SK-N-SH (cell line): Measurements from ENCODE around the gene ZIC1.

Experiments used
- CTCF ChIP-seq: fragments of 200-600 bp; sonication (generic); IDR thresholded peaks from 2 replicates; pipeline ENCODE4 v1.6.1; 2017; ENCODE audit warnings: antibody characterized with exemption, mild to moderate bottlenecking, moderate library complexity
- ELF1 ChIP-seq: IDR thresholded peaks from 2 replicates; pipeline ENCODE4 v1.4.0; 2012
- EP300 ChIP-seq, 2 experiments: IDR thresholded peaks; 2 replicates each; pipeline versions ENCODE4 v1.4.0 to v1.6.1; 2012; ENCODE audit warnings: borderline replicate concordance in 1 of 2, low read depth in 1 of 2, low read length in 1 of 2
- FOSL2 ChIP-seq: IDR thresholded peaks from 2 replicates; pipeline ENCODE4 v1.4.0; 2012; ENCODE audit warnings: low read depth, mild to moderate bottlenecking, moderate library complexity, borderline replicate concordance
- FOXM1 ChIP-seq: IDR thresholded peaks from 2 replicates; pipeline ENCODE4 v1.4.0; 2012; ENCODE audit warnings: low read depth, mild to moderate bottlenecking
- GATA2 ChIP-seq: sonication (generic); formaldehyde crosslinking; IDR thresholded peaks from 2 replicates; pipeline ENCODE4 v1.5.0; 2020; ENCODE audit warnings: mild to moderate bottlenecking, missing genetic modification reagents
- MAX ChIP-seq: IDR thresholded peaks from 2 replicates; pipeline ENCODE4 v1.4.0; 2012; ENCODE audit warnings: low read depth
- MXI1 ChIP-seq: IDR thresholded peaks from 2 replicates; pipeline ENCODE4 v1.6.1; 2012; ENCODE audit warnings: mild to moderate bottlenecking, low read depth, low read length, improper control_type of control experiment
- POLR2AphosphoS5 ChIP-seq: IDR thresholded peaks from 2 replicates; pipeline ENCODE4 v1.6.1; 2012; ENCODE audit warnings: low read depth, low read length
- RAD21 ChIP-seq: IDR thresholded peaks from 2 replicates; pipeline ENCODE4 v1.6.1; 2012; ENCODE audit warnings: mild to moderate bottlenecking, low read length
- REST ChIP-seq: IDR thresholded peaks from 2 replicates; pipeline ENCODE4 v1.6.1; 2012; ENCODE audit warnings: mild to moderate bottlenecking, low read depth, low read length, moderate library complexity
- SMC3 ChIP-seq: IDR thresholded peaks from 2 replicates; pipeline ENCODE4 v1.6.1; 2012; ENCODE audit warnings: low read depth, low read length, improper control_type of control experiment
- USF1 ChIP-seq: IDR thresholded peaks from 2 replicates; pipeline ENCODE4 v1.4.0; 2012; ENCODE audit warnings: low read depth, borderline replicate concordance
- TF ChIP-seq, protein P1 (sequence below): IDR thresholded peaks from 2 replicates; pipeline ENCODE4 v1.4.0; 2012; ENCODE audit warnings: low read depth, borderline replicate concordance

GRCh38 chr3:147418371-147418781 is 9.2 kb downstream of the ZIC1 start:
- TF ChIP-seq ELF1 (no peak), CTCF (no peak), FOSL2 (no peak), EP300 (IDR thresholded peaks at IDR 0.05; ENCODE audit: borderline replicate concordance in 1 of 2, low read depth in 1 of 2, low read length in 1 of 2) (no peak), USF1 (no peak), MXI1 (no peak), POLR2AphosphoS5 (no peak), SMC3 (no peak), GATA2 (no peak), RAD21 (no peak), FOXM1 (no peak), REST (no peak), MAX (no peak)
- TF ChIP-seq, protein P1, sequence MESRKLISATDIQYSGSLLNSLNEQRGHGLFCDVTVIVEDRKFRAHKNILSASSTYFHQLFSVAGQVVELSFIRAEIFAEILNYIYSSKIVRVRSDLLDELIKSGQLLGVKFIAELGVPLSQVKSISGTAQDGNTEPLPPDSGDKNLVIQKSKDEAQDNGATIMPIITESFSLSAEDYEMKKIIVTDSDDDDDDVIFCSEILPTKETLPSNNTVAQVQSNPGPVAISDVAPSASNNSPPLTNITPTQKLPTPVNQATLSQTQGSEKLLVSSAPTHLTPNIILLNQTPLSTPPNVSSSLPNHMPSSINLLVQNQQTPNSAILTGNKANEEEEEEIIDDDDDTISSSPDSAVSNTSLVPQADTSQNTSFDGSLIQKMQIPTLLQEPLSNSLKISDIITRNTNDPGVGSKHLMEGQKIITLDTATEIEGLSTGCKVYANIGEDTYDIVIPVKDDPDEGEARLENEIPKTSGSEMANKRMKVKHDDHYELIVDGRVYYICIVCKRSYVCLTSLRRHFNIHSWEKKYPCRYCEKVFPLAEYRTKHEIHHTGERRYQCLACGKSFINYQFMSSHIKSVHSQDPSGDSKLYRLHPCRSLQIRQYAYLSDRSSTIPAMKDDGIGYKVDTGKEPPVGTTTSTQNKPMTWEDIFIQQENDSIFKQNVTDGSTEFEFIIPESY = no peak
